HG03108 (cell line): ENCODE measurements around the gene ZDHHC21.

Source experiments
- ATAC-seq: cut with Tn5 transposase; IDR thresholded peaks from one replicate; pipeline ENCODE4 v1.9.1; 2021; ENCODE audit warnings: moderate library complexity; ENCODE audit not compliant: unreplicated experiment

Gene ZDHHC21

DNA sequence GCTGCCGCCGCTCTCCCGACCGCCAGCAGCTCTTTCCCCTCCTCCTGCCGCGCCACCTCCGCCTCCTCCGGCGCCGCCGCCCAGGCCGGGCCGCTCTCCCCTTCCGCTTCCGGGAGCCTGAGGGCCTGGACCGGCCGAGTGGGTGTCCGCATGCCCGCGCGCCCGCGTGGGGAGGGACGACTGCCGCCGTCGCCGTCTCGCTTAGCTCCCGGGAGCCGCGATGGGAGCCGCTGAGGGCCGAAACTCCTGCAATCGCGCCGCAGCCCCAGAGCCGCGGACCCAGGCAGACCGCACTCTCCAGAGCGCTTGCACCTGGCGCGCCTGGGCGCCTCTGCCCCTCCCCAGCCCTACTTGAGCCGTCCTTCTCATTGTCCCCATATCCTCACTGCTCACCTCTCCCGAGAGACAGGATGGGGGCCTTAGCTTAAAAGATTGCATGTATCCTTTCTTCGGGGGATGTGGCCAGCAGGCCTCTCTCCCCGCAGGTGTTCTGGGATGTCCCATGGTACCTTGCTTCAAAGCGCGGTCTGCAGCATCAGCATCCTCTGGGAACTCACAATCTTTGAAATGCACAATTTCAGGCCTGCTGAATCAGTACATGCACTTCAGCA is at the start of gene ZDHHC21:
Gene ZDHHC21, minus strand, starts transcription at position 182 of the 611 bp plus-strand sequence. CDS start 19,092 bp downstream, outside the sequence.
- ATAC-seq: peak; percentile 70

- ATAC-seq: peak; percentile 90
Measured at GRCh38 chr9:14741369-14741768, 48.1 kb upstream of the ZDHHC21 start.

- no peak for ATAC-seq
Measured at GRCh38 chr9:14733133-14733532, 39.9 kb upstream of the ZDHHC21 start.

- ATAC-seq: no peak
Measured at GRCh38 chr9:14731294-14731981, 38.2 kb upstream of the ZDHHC21 start.

DNA sequence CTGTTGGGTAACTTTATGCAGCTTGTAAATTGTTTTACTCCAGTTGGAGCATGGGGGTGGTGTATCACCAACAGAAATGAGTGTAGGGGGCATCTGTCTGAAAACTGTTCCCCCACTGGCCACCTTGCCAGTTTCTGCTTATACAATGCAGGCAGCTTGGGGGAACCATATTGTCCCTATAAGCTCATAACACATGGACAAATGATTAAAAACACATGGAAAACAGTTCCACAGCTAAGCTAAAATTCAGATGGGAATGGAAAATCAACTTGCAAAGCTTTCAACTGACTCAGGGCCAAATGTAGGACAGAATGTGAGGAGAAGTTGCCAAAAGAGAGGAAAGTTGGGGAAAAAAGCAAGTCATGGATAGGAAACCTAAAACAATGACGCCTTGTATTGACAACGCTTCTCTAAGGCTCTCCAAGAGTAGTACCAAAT is 37.2 kb upstream of the ZDHHC21 start:
- ATAC-seq: no peak

DNA sequence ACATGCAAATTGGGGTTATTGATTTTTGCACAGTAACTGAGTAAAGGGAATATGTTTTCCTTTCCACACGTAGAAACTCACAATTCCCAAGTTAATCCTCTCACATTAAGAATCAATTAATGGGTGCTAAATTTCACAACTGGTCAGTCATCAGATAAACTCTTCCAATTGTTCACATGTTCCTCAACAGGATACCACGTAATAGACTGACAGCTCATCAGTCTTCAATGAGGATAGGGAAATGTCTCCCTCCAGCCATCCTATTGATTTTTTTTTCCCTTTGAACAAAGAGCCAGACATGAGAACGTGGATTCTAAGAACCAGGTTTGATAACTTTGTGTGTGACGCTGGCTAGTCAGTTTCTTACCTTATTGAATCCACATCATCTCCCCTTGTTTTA is 30.1 kb upstream of the ZDHHC21 start:
- ATAC-seq: no peak

GRCh38 chr9:14722391-14723035 is 29.3 kb upstream of the ZDHHC21 start, which contains the start of gene CER1:
CER1 (minus strand) TSS chr9:14722733; CDS start chr9:14722672, 61 bp downstream.
- no peak for ATAC-seq

GRCh38 chr9:14719231-14719923 is 26.1 kb upstream of the ZDHHC21 start:
- no peak for ATAC-seq

GRCh38 chr9:14715102-14715501 is 21.9 kb upstream of the ZDHHC21 start:
- ATAC-seq: no peak

DNA sequence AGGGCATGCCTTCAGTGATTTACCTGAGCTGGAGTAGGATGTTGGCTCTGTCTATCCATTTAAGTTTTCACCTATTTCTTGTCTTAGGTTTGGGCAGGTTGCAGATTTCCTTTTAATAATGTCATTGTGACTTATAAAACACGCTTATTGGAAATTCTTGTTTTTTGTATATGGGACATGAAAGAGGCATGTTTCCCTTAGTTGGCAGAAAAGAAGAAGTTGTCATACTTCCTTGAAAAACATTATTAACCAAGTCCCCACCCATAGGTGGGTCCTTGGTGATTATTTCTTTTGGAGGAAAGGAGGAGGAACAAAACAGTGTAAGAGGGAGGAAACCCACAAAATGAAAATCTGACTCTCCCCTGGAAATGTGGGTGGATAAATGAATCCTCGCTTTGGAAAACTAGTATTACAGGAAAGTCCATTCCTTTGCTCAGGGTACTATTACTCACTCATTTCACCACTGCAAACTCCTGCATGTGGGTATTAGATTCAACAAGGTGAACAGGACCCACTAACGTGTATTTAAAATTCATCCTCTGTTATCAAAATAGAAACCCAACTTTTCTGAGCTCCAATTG is 20.0 kb upstream of the ZDHHC21 start:
- no peak for ATAC-seq

DNA sequence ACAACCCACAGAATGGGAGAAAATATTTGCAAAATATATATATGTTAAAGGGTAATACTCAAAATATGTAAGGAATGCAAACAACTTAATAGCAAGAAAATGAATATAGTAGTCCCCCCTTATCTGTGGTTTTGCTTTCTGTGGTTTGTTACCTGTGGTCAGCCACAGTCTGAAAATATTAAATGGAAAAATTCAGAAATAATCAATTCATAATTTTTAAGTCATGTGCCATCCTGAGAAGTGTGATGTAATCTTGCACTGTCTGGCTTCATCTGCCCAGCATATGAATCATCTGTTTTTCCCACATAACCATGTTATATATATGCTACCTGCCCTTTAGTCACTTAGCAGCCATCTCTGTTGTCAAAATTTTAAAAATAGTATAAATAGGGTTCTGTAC is 17.6 kb upstream of the ZDHHC21 start:
- ATAC-seq: no peak

- ATAC-seq: no peak
Measured at GRCh38 chr9:14706530-14707140, 13.4 kb upstream of the ZDHHC21 start.

DNA sequence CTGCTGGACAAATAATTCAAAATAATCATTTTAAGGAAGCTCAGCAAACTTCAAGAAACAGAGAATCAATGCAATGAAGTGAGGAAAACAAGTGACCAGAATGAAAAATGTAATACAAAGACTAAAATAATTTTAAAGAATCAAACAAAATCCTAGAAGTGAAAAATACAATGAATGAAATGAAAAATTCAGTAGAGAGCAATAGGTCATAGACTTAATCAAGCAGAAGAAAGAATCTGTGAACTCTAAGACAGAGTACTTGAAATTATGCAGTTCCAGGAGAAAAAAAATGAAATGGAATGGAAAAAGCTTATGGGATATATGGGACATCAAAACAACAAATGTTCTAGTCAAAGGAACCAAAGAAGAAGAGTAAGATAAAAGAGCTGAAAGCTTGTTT is 11.8 kb upstream of the ZDHHC21 start:
- no peak for ATAC-seq

- no peak for ATAC-seq
Measured at GRCh38 chr9:14704281-14704680, 11.0 kb upstream of the ZDHHC21 start.

DNA sequence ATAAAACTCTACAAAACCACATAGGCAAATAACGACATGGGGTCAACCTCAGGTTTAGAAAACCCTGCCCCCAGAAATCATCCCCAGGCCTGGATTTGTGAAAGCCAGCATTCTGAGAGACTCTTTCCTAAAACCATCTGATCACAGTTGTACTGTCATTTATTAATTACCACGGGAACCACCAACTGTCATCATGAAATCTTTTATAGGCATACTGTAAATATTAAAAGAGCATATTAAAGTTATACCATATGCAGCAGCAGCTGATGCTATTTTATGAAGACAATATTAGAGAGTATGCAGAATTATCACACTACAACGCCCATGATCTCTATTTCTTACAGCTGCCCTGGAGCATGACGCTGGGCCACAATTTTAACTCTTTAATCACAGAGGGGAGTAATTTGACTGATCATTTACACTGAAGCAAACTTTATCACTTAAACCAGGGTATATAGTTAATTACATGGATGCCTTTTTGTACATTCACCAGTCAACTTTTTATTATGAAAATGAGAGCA is 9.0 kb upstream of the ZDHHC21 start:
- no peak for ATAC-seq

- peak; percentile 36 for ATAC-seq
Measured at GRCh38 chr9:14692470-14693250, 572 bp downstream of the ZDHHC21 start.

DNA sequence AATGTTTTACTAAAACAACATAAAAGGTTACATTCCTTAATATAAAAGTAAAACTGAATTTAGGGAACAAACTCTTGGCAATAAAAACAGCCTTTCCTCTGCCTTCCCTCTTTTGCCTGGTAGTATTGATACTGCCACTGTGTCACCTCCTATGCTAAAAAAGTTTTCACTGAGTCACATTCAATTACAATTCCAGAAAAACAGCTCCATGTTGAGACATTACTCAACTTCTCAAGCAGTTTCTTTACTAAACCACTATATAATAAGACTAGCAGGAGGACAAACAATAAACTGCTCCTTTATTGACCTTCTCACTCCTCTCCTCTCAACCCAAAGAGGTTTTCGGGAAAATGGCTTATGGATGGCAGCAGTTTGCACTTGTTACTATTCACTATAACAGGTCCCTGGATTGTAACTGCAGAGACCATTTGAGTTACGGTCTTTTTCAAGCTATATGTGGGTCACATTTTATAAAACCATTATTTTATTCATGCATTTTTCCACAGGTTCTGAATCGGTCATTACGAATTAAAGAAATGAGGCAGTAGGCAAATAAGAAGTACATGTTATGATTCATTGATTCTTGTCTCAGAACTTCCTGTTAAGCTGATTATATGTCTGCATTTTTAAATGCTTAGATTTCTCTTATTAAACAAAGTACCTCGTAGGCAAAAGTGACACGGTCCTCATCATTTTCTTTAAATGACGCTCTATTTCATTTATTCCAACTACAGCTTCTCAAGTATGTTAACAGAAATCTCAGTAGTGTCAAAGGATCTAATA is 2.1 kb downstream of the ZDHHC21 start:
- ATAC-seq: no peak

DNA sequence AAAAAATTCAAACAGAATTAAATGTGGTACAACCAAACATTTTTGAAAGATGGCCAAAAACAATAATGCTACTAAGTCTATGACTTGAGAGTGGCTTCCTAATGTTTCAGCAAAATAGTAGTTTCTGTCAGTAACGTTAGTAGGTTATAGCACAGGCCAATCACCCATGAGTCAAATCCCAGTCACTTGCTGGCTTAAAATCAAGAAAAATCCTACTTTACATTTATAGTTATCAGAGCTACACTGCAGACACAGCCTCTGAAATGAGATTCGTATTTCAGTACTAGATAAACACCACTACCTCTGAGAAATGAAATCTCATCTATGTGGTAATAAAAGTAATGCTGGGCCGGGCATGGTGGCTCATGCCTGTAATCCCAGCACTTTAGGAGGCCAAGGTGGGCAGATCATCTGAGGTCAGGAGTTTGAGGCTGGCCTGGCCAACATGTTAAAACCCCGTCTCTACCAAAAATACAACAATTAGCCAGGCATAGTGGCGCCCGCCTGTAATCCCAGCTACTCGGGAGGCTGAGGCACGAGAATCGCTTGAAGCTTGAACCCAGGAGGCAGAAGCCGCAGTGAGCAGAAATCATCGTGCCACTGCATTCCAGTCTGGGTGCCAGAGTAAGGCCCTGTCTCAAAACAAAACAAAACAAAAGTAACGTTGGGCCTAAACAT is 6.1 kb downstream of the ZDHHC21 start:
- ATAC-seq: no peak
